Measurements from ENCODE around the gene USP21.
"Not testable (repeated sequence)": the region's sequence is repeated elsewhere in the genome, so short reads cannot be mapped to it uniquely, and the experiment has no call there.

Gene USP21, protein sequence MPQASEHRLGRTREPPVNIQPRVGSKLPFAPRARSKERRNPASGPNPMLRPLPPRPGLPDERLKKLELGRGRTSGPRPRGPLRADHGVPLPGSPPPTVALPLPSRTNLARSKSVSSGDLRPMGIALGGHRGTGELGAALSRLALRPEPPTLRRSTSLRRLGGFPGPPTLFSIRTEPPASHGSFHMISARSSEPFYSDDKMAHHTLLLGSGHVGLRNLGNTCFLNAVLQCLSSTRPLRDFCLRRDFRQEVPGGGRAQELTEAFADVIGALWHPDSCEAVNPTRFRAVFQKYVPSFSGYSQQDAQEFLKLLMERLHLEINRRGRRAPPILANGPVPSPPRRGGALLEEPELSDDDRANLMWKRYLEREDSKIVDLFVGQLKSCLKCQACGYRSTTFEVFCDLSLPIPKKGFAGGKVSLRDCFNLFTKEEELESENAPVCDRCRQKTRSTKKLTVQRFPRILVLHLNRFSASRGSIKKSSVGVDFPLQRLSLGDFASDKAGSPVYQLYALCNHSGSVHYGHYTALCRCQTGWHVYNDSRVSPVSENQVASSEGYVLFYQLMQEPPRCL

GRCh38 chr1:161159087-161159912 lies at the start of gene USP21:
Gene USP21, plus strand, starts transcription at chr1:161159500. Its CDS starts 1,141 bp downstream, at chr1:161160641.
- DNase-seq (ENCODE audit: low read depth) = peak; percentile 79

DNA sequence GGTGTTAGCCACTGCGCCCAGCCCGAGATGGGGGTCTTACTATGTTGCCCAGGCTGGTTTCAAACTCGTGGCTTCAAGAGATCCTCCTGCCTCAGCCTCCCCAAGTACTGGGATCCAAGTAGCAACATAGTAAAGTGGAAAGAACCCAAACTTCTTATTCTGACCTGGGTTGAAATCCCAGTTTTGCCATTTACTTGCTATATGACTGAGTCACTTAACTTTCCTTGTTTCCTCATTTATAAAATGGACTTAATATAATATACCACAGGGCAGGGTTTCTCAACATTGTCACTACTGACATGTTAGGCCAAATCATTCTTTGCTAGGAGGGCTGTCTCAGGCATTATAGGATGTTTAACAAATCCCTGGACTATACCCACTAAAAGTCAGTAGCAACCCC lies 48.2 kb upstream of the USP21 start:
- DNase-seq (ENCODE audit: low read depth) = no peak

DNA sequence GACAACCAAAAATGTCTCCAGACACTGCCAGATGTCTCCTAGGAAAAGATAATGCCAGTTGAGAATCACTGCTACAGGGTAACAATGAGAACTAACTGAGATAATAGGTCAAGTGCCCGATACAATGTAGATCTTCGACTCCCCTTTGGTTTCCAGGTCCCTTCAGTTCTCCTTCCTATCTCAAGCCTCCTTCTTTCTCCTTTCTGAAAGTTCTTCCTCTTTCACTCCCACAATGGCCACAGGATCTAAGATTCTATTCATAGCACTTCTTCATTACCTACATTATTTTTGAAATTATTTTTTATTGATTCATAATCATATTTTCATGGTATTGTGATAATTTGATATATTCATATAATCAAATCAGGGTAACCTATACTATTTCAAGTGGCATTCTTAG lies 47.8 kb upstream of the USP21 start:
- no peak for DNase-seq (ENCODE audit: low read depth)

DNA sequence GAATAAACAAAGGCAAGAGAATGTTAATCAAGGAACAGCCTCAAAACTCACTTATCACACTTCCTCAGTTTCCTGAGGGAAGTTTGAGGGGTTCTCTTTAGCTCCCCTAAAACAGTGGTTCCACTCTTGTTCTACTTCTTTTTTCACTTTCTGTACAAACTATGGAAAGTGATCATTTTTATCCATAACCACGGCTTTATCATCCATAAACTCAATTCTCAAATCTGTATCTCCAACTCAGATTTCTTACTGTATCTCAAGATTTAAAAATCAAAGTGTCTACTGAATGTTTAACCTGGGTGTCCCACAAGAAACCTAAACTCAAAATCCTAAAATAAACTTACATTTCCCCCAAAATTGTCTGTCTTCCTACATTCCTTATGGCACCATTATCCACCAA lies 45.4 kb upstream of the USP21 start:
- no peak for DNase-seq (ENCODE audit: low read depth)

- DNase-seq (ENCODE audit: low read depth) = no peak
Observed at GRCh38 chr1:161114556-161114955, 44.7 kb upstream of the USP21 start.

DNA sequence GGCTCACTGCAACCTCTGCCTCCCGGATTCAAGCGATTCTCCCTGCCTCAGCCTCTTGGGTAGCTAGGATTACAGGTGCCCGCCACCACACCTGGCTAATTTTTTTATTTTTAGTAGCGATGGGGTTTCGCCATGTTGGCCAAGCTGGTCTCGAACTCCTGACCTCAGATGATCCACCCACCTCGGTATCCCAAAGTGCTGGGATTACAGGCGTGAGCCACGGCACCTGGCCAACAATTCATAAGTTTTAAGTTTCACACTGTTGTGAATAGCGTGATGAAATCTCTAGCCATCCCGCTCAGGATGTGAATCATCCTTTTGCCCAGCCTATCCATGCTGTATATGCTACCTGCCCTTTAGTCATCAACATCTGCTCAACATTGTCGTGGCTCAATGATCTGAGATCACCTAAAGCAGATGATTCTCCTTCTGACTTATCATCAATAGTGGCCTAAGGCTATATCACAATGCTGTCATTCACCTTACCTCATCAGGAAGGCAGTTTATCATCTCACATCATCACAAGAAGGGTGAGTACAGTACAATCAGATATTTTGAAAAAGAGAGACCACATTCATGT lies 44.1 kb upstream of the USP21 start:
- peak; percentile 94 for DNase-seq (ENCODE audit: low read depth)

DNA sequence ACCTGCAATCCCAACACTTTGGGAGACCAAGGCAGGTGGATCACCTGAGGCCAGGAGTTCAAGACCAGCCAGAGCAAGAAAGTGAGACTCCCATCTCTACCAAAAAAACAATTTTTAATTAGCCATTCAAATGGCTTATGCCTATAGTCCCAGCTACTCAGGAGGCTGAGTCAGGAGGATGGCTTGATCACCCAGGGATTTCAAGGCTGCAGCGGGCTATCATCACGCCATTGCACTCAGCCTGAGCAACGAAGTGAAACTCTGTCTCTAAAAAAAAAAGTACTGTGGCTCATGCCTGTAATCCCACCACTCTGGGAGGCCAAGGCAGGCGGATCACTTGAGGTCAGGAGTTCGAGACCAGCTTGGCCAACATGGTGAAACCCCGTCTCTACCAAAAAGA lies 43.3 kb upstream of the USP21 start:
- not testable (repeated sequence) for DNase-seq (ENCODE audit: low read depth)

GRCh38 chr1:161117759-161118581 lies 41.3 kb upstream of the USP21 start, which contains the start of the genes NIT1 and PFDN2:
Gene NIT1, plus strand, starts transcription at chr1:161118105. Its CDS starts 72 bp downstream, at chr1:161118177.
Gene PFDN2, minus strand, starts transcription at chr1:161118037. Its CDS starts 11 bp downstream, at chr1:161118026.
- peak; percentile 74 for DNase-seq (ENCODE audit: low read depth)

DNA sequence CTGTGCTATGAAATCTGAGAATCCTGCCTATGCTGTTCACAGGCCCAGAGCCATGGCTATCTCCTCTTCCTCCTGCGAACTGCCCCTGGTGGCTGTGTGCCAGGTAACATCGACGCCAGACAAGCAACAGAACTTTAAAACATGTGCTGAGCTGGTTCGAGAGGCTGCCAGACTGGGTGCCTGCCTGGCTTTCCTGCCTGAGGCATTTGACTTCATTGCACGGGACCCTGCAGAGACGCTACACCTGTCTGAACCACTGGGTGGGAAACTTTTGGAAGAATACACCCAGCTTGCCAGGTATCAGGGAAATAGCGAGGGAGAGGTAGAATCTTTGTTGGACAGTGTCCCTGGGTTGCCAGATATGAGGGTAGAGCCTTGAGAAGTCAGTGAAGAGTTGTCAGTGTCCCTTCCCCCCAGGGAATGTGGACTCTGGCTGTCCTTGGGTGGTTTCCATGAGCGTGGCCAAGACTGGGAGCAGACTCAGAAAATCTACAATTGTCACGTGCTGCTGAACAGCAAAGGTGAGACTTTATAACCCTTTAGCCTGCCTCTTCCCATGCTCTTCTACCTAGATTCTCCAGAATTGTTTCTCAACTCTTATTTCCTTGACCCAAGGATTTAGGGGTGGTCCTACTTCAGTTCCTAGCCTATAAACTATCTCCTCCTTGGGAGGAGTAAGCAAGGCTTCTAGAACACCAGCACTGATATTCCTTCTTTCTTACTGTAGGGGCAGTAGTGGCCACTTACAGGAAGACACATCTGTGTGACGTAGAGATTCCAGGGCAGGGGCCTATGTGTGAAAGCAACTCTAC lies 40.0 kb upstream of the USP21 start:
- DNase-seq (ENCODE audit: low read depth) = peak; percentile 90

GRCh38 chr1:161121042-161121650 lies 38.2 kb upstream of the USP21 start:
- no peak for DNase-seq (ENCODE audit: low read depth)

DNA sequence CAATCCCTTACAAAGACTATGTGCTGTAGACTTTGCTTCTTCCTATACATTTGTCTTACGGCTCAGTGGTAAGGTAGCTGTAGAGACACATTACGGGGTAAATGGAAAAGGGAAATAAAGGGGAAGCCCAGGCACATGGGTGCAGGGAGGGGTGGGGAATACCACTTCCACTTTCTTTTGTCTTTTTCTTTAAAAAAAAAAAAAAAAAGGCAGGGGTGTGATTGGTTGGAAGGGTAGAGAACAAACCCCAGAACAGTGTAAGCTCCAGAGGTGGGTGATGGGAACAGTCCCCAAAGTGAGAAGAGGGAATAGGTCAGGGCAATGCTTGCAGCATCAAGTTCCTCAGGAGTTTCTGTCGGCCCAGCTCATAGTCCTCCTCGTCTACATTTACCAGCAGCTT lies 37.5 kb upstream of the USP21 start:
- DNase-seq (ENCODE audit: low read depth) = no peak

GRCh38 chr1:161122967-161123366 lies 36.3 kb upstream of the USP21 start:
- DNase-seq (ENCODE audit: low read depth) = no peak

- DNase-seq (ENCODE audit: low read depth) = no peak
Observed at GRCh38 chr1:161127649-161128048, 31.7 kb upstream of the USP21 start.

GRCh38 chr1:161128591-161129420 lies 30.5 kb upstream of the USP21 start:
- no peak for DNase-seq (ENCODE audit: low read depth)

- DNase-seq (ENCODE audit: low read depth) = no peak
Observed at GRCh38 chr1:161130266-161130665, 29.0 kb upstream of the USP21 start.

- DNase-seq (ENCODE audit: low read depth) = no peak
Observed at GRCh38 chr1:161131523-161132409, 27.5 kb upstream of the USP21 start.

DNA sequence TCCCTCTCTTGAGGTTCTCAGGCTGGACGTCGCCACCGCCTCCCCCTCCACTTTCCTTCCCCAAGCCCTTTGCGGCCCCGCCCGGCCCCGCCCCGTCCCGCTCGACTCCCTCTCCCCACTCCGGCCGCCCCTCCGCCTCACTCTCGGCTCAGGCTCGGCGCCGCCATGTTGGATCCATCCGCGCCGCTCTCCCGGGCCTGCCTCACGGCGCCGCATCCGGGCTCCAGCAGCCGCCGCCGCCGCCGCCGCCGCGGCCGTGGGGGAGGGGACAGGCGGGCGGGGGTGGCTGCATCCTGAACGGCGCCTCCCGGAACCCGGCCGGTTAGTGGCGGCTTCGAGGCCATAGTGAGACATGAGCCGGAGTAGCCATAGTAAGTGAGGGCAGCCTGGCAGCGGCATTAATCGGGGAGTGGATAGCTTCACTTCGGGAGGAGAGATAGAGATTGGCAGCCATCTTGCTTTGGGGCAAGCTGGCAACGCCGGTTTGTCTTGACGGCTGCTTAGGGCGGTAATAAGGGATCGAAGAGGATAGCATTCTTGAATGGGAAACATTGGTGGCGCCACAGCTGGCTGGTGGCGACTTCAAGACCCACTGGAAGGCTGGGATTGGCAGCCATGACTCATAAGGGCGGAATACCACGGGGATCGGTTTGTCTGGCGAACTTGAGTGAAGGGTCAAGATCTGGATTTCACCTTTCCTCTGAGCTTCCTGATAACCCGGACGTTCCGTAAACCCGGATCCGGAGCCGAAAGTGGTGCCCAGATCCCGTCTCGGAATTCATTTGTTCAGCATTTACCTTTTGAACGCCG lies 26.7 kb upstream of the USP21 start, which contains the start of gene DEDD:
Gene DEDD, minus strand, starts transcription at position 258 of the 810 bp plus-strand sequence. CDS start 8,205 bp downstream, outside the sequence.
- peak; percentile 95 for DNase-seq (ENCODE audit: low read depth)
